IPS DF 6.9 (cell line): Measurements from ENCODE around the gene RLN3.
"Not testable (repeated sequence)": the region's sequence is repeated elsewhere in the genome, so short reads cannot be mapped to it uniquely, and the experiment has no call there.

ENCODE experiments used
- DNase-seq: peaks from one replicate; pipeline ENCODE4 v3.0.0-alpha.2; 2013; ENCODE audit warnings: low read depth, low spot score
- H3K27ac ChIP-seq: one replicate; pipeline ENCODE4 v1.5.1; 2013; ENCODE audit warnings: low read length, control low read depth
- H3K27me3 ChIP-seq: 2 replicates; pipeline ENCODE4 v1.6.1; 2013; ENCODE audit warnings: mild to moderate bottlenecking, low read length; ENCODE audit not compliant: control insufficient read depth, insufficient read depth
- H3K36me3 ChIP-seq: 2 replicates; pipeline ENCODE4 v1.6.1; 2013; ENCODE audit warnings: low read length; ENCODE audit not compliant: control insufficient read depth, insufficient read depth
- H3K4me1 ChIP-seq: 2 replicates; pipeline ENCODE4 v1.6.1; 2013; ENCODE audit warnings: low read length; ENCODE audit not compliant: control insufficient read depth, insufficient read depth
- H3K4me3 ChIP-seq: 2 replicates; pipeline ENCODE4 v1.5.1; 2013; ENCODE audit warnings: mild to moderate bottlenecking, low read length
- H3K9me3 ChIP-seq: 2 replicates; pipeline ENCODE4 v1.6.1; 2013; ENCODE audit warnings: low read length, inconsistent platforms; ENCODE audit not compliant: control insufficient read depth, insufficient read depth
- WGBS: extraction: QIAGEN DNeasy Blood & Tissue Kit; methylation state at CpG from one replicate; pipeline ENCODE4 v1.1.7; 2013; ENCODE audit warnings: mixed read lengths, missing lambda C conversion rate; ENCODE audit not compliant: insufficient read length, insufficient coverage; 5-methylcytosine and 5-hydroxymethylcytosine counted together

Gene RLN3

GRCh38 chr19:14022469-14022868 is 5.5 kb upstream of the RLN3 start:
- WGBS: no CpG with 5 or more reads among the region's 4 CpGs
- DNase-seq: no peak
- Histone ChIP-seq H3K36me3 (no peaks in the 10 kb centered on the region), H3K27me3 (no peaks in the 10 kb centered on the region), H3K27ac (no peak overlapping the region), H3K4me3 (no peak overlapping the region), H3K4me1 (no peaks in the 10 kb centered on the region), H3K9me3 (no peaks in the 10 kb centered on the region)

- WGBS: no CpG with 5 or more reads among the region's 9 CpGs
- Histone ChIP-seq H3K4me1 (no peaks in the 10 kb centered on the region), H3K27ac (no peak overlapping the region), H3K27me3 (no peaks in the 10 kb centered on the region), H3K4me3 (no peak overlapping the region), H3K36me3 (no peaks in the 10 kb centered on the region), H3K9me3 (no peaks in the 10 kb centered on the region)
- no peak for DNase-seq
Measured at GRCh38 chr19:14023404-14024235, 4.3 kb upstream of the RLN3 start.

- WGBS: no CpG with 5 or more reads among the region's 5 CpGs
- H3K4me3 ChIP-seq, DNase-seq, H3K36me3 ChIP-seq, H3K4me1 ChIP-seq, H3K27ac ChIP-seq, H3K27me3 ChIP-seq, H3K9me3 ChIP-seq: not testable (repeated sequence)
Measured at GRCh38 chr19:14026652-14027192, 1.2 kb upstream of the RLN3 start.

- Histone ChIP-seq H3K4me1 (no peaks in the 10 kb centered on the region; the same call in 1 of the 2 replicates), H3K4me3 (no peak overlapping the region), H3K27ac (no peak overlapping the region), H3K36me3 (no peaks in the 10 kb centered on the region), H3K9me3 (no peaks in the 10 kb centered on the region), H3K27me3 (no peaks in the 10 kb centered on the region)
- no peak for DNase-seq
- no CpG with 5 or more reads among the region's 4 CpGs for WGBS
Measured at GRCh38 chr19:14028901-14029300, 953 bp downstream of the RLN3 start.

- H3K27ac ChIP-seq: no peak overlapping the region
- H3K9me3 ChIP-seq: no peaks in the 10 kb centered on the region
- DNase-seq: no peak
- H3K4me3 ChIP-seq: peak overlapping the region; percentile 41; the same call in 1 of the 2 replicates
- no peaks in the 10 kb centered on the region for H3K36me3 ChIP-seq
- no CpG with 5 or more reads among the region's 20 CpGs for WGBS
- no peaks in the 10 kb centered on the region; the same call in 1 of the 2 replicates for H3K4me1 ChIP-seq
- no peaks in the 10 kb centered on the region for H3K27me3 ChIP-seq
Measured at GRCh38 chr19:14030997-14031718, 3.2 kb downstream of the RLN3 start.

- WGBS: no CpG with 5 or more reads among the region's 63 CpGs
- Histone ChIP-seq H3K27me3 (no peaks in the 10 kb centered on the region), H3K36me3 (no peaks in the 10 kb centered on the region), H3K4me3 (peak within 1 kb of the TSS; percentile 41; the same call in 1 of the 2 replicates), H3K9me3 (no peaks in the 10 kb centered on the region), H3K4me1 (no peaks in the 10 kb centered on the region; the same call in 1 of the 2 replicates), H3K27ac (no peak within 1 kb of the TSS)
- DNase-seq: no peak
Measured at GRCh38 chr19:14031719-14032480, 4.0 kb downstream of the RLN3 start, which contains the start of gene IL27RA. Gene IL27RA (plus strand): TSS chr19:14031762. CDS start chr19:14031873, 111 bp downstream.

GRCh38 chr19:14033946-14034345 is 6.0 kb downstream of the RLN3 start:
- Histone ChIP-seq H3K36me3 (no peaks in the 10 kb centered on the region), H3K27ac (no peak overlapping the region), H3K27me3 (no peaks in the 10 kb centered on the region), H3K4me1 (no peaks in the 10 kb centered on the region; the same call in 1 of the 2 replicates), H3K4me3 (no peak overlapping the region), H3K9me3 (no peaks in the 10 kb centered on the region)
- DNase-seq: no peak
- WGBS: no CpG with 5 or more reads among the region's 2 CpGs

- H3K36me3 ChIP-seq, H3K4me3 ChIP-seq, H3K9me3 ChIP-seq, DNase-seq, H3K27me3 ChIP-seq, H3K4me1 ChIP-seq, H3K27ac ChIP-seq: not testable (repeated sequence)
- WGBS: no CpG with 5 or more reads among the region's 12 CpGs
Measured at GRCh38 chr19:14035159-14035558, 7.2 kb downstream of the RLN3 start.

- H3K4me3 ChIP-seq: no peak overlapping the region
- no peaks in the 10 kb centered on the region for H3K36me3 ChIP-seq
- H3K9me3 ChIP-seq: no peaks in the 10 kb centered on the region
- WGBS: no CpG with 5 or more reads among the region's 7 CpGs
- no peaks in the 10 kb centered on the region for H3K27me3 ChIP-seq
- DNase-seq: no peak
- no peaks in the 10 kb centered on the region; the same call in 1 of the 2 replicates for H3K4me1 ChIP-seq
- no peak overlapping the region for H3K27ac ChIP-seq
Measured at GRCh38 chr19:14035706-14036105, 7.8 kb downstream of the RLN3 start.

- no peak for DNase-seq
- no CpG with 5 or more reads among the region's 7 CpGs for WGBS
- no peak overlapping the region for H3K4me3 ChIP-seq
Measured at GRCh38 chr19:14039181-14039580, 11.2 kb downstream of the RLN3 start.

More at GRCh38 chr19:14039181-14039580, 11.2 kb downstream of the RLN3 start:
- Histone ChIP-seq H3K36me3 (no peaks in the 10 kb centered on the region; the same call in 1 of the 2 replicates), H3K9me3 (no peaks in the 10 kb centered on the region), H3K27ac (no peak overlapping the region), H3K4me1 (no peaks in the 10 kb centered on the region), H3K27me3 (no peaks in the 10 kb centered on the region)
